ENCODE data around the gene EYA2.
"Not testable (repeated sequence)": the region's sequence is repeated elsewhere in the genome, so short reads cannot be mapped to it uniquely, and the experiment has no call there.

- TF ChIP-seq CTCF (conservative IDR thresholded peaks at IDR 0.05; ENCODE audit: low read depth, low read length); EZH2 (IDR thresholded peaks at IDR 0.05; ENCODE audit: low read length, unreplicated experiment); EZH2phosphoT487 (IDR thresholded peaks at IDR 0.05; ENCODE audit: borderline replicate concordance, low read length): not testable (repeated sequence)
These were observed 28.2 kb downstream of the EYA2 start for GRCh38 chr20:46922841-46923240.
